Measurements from ENCODE around the gene CRACDL. TPM values are rescaled to one million over a fixed set of nuclear protein-coding genes. Genes with fewer than 3 reads are reported as not detected.

Gene CRACDL
- total and polyA plus RNA-seq, 2 of the 13 experiments (the other 11 are each of a cell fraction or from before 2014, with no cell fraction given), result 0.15 to 0.26 TPM

DNA sequence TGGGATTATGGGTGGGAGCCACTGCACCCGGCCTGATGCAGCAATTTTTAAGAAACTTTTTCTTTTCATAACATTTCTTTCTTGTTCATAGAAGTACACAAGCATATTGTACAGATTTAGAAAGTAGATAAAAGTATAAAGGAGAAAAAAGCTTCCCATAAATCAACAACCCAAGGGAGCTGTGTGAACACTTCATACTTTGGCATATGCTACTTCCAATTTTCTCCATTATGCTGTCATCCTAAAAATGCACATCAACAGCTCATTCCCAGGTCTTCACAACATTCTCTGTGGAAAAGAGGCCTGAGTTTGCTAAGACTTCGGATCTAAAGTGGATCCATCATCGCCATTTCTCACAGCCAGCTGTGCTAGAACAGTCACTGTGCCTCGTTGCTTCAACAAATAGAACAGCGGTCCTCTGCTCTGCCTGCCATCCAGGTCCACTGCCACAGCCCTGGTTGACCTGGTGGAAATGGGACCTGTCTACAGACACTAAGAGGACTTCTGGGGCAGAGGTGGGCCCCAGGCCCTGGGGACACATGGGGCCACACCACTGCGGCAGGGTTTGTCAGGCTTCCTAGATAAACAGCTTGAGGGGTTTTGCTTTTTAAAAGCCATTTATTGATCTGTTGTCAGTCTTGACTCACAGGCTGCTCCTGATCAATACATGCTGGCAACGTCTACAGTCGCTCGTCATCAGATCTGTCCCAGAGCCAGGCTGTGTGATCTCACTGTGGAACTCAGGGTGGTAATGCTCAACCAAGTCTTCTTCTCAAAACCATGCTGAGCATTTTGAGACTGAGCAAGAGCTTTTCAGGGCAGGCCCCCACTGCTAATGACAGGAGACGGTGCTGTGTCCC, 132.4 kb downstream of the CRACDL start (continued):
- peak; percentile 70; the same call in 1 of the 2 replicates for TF ChIP-seq ZNF670 (CRISPR knock-in tag; IDR thresholded peaks at IDR 0.05; ENCODE audit: borderline replicate concordance)
- TF ChIP-seq ZNF337 (CRISPR knock-in tag; IDR thresholded peaks at IDR 0.05; ENCODE audit: borderline replicate concordance, low read depth), result 0 out of 2 replicates have a peak, but pooled peaks have one; percentile 41
- no peak for TF ChIP-seq ZNF224 (CRISPR knock-in tag; IDR thresholded peaks at IDR 0.05)
- TF ChIP-seq GMEB1 (CRISPR knock-in tag; IDR thresholded peaks at IDR 0.05; ENCODE audit: borderline replicate concordance), result 0 out of 2 replicates have a peak, but pooled peaks have one; percentile 52
- no peak for TF ChIP-seq PHF8 (CRISPR knock-in tag; IDR thresholded peaks at IDR 0.05)
- TF ChIP-seq ZNF276 (CRISPR knock-in tag; IDR thresholded peaks at IDR 0.05; ENCODE audit: low read depth), result 0 out of 2 replicates have a peak, but pooled peaks have one; percentile 54
- TF ChIP-seq ZNF784 (CRISPR knock-in tag; IDR thresholded peaks at IDR 0.05; ENCODE audit: borderline replicate concordance), result peak; percentile 60; the same call in 1 of the 2 replicates
- TF ChIP-seq, protein P1, sequence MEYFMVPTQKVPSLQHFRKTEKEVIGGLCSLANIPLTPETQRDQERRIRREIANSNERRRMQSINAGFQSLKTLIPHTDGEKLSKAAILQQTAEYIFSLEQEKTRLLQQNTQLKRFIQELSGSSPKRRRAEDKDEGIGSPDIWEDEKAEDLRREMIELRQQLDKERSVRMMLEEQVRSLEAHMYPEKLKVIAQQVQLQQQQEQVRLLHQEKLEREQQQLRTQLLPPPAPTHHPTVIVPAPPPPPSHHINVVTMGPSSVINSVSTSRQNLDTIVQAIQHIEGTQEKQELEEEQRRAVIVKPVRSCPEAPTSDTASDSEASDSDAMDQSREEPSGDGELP (IDR thresholded peaks at IDR 0.05; ENCODE audit: borderline replicate concordance, low read depth), result 0 out of 2 replicates have a peak, but pooled peaks have one; percentile 8
- TF ChIP-seq RELA (CRISPR knock-in tag; IDR thresholded peaks at IDR 0.05), result no peak
- no peak for TF ChIP-seq PAF1 (CRISPR knock-in tag; IDR thresholded peaks at IDR 0.05)
- TF ChIP-seq RXRA (CRISPR knock-in tag; IDR thresholded peaks at IDR 0.05), result peak; percentile 11; the same call in 1 of the 2 replicates
- TF ChIP-seq FOXJ3 (CRISPR knock-in tag; IDR thresholded peaks at IDR 0.05; ENCODE audit: borderline replicate concordance), result peak; percentile 61; the same call in 1 of the 2 replicates
- TF ChIP-seq TCF12 (IDR thresholded peaks at IDR 0.05), result no peak
- TF ChIP-seq TCF12 (CRISPR knock-in tag; IDR thresholded peaks at IDR 0.05), result 0 out of 2 replicates have a peak, but pooled peaks have one; percentile 62
- no peak for TF ChIP-seq AGO2 (optimal IDR thresholded peaks at IDR 0.05; ENCODE audit: low read depth, low read length)
- TF ChIP-seq ZNF605 (CRISPR knock-in tag; IDR thresholded peaks at IDR 0.05), result peak; percentile 65; the same call in 1 of the 2 replicates
- TF ChIP-seq THYN1 (CRISPR knock-in tag; IDR thresholded peaks at IDR 0.05; ENCODE audit: borderline replicate concordance, low read depth), result no peak; the same call in 1 of the 2 replicates
- TF ChIP-seq PHF21A (CRISPR knock-in tag; IDR thresholded peaks at IDR 0.05), result peak; percentile 43; the same call in 1 of the 2 replicates
- TF ChIP-seq, protein P2, sequence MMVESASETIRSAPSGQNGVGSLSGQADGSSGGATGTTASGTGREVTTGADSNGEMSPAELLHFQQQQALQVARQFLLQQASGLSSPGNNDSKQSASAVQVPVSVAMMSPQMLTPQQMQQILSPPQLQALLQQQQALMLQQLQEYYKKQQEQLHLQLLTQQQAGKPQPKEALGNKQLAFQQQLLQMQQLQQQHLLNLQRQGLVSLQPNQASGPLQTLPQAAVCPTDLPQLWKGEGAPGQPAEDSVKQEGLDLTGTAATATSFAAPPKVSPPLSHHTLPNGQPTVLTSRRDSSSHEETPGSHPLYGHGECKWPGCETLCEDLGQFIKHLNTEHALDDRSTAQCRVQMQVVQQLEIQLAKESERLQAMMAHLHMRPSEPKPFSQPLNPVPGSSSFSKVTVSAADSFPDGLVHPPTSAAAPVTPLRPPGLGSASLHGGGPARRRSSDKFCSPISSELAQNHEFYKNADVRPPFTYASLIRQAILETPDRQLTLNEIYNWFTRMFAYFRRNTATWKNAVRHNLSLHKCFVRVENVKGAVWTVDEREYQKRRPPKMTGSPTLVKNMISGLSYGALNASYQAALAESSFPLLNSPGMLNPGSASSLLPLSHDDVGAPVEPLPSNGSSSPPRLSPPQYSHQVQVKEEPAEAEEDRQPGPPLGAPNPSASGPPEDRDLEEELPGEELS (CRISPR knock-in tag; IDR thresholded peaks at IDR 0.05), result peak; percentile 51; the same call in 1 of the 2 replicates
- 0 out of 2 replicates have a peak, but pooled peaks have one; percentile 42 for TF ChIP-seq TARDBP (CRISPR knock-in tag; IDR thresholded peaks at IDR 0.05)
- 0 out of 2 replicates have a peak, but pooled peaks have one; percentile 75 for TF ChIP-seq ZBTB38 (CRISPR knock-in tag; IDR thresholded peaks at IDR 0.05)
